A673 (cell line): ENCODE data around the gene CRY2. TPM values are rescaled to one million over a fixed set of nuclear protein-coding genes. Genes with fewer than 3 reads are reported as not detected.

Source experiments
- BruUV-seq: library from RNA; stranded (reverse); fragments of 400-500 nt; replicated peaks from 2 replicates; lab custom pipeline; 2021; lab: Mats Ljungman, UMichigan
- CTCF ChIA-PET: fragments of 300-600 bp; sonication (Branson Sonifier 250); formaldehyde crosslinking; loops from one replicate; lab custom pipeline; 2022; ENCODE audit warnings: antibody characterized with exemption; lab: Charles Lee
- POLR2A ChIA-PET: fragments of 300-600 bp; sonication (Branson Sonifier 250); formaldehyde crosslinking; loops from one replicate; lab custom pipeline; 2022; ENCODE audit warnings: antibody characterized with exemption; ENCODE audit not compliant: low non-redundant PET; lab: Charles Lee
- DNase-seq: peaks from one replicate; pipeline ENCODE4 v3.0.0-alpha.2; 2015; ENCODE audit warnings: low spot score
- H3K27ac ChIP-seq: fragments of 200-600 bp; sonication (generic); 2 replicates; pipeline ENCODE4 v1.5.1; 2016; ENCODE audit warnings: mixed run types, low read depth, mild to moderate bottlenecking, mixed read lengths, antibody characterized with exemption, low read length; ENCODE audit not compliant: poor library complexity, severe bottlenecking
- H3K27me3 ChIP-seq: fragments of 200-600 bp; sonication (generic); replicated peaks from 2 replicates; pipeline ENCODE4 v1.6.1; 2017; ENCODE audit warnings: mixed run types, low read depth, mild to moderate bottlenecking, mixed read lengths, antibody characterized with exemption, low read length; ENCODE audit not compliant: insufficient read depth, poor library complexity
- H3K36me3 ChIP-seq: fragments of 200-600 bp; sonication (generic); 2 replicates; pipeline ENCODE4 v1.6.1; 2016; ENCODE audit warnings: mixed run types, mild to moderate bottlenecking, mixed read lengths, antibody characterized with exemption, low read length; ENCODE audit not compliant: insufficient read depth, poor library complexity, severe bottlenecking
- H3K4me1 ChIP-seq: fragments of 200-600 bp; sonication (generic); 2 replicates; pipeline ENCODE4 v1.6.1; 2017; ENCODE audit warnings: mixed run types, mild to moderate bottlenecking, mixed read lengths, antibody characterized with exemption, low read length; ENCODE audit not compliant: insufficient read depth, poor library complexity, severe bottlenecking
- H3K4me3 ChIP-seq: fragments of 200-600 bp; sonication (generic); 2 replicates; pipeline ENCODE4 v1.5.1; 2016; ENCODE audit warnings: low read depth, mixed run types, mild to moderate bottlenecking, mixed read lengths, low read length; ENCODE audit not compliant: poor library complexity, severe bottlenecking
- H3K9me3 ChIP-seq: fragments of 200-600 bp; sonication (generic); 2 replicates; pipeline ENCODE4 v1.6.1; 2016; ENCODE audit warnings: mixed run types, low read depth, mild to moderate bottlenecking, mixed read lengths, antibody characterized with exemption, low read length; ENCODE audit not compliant: poor library complexity, severe bottlenecking
- EZH2 ChIP-seq: fragments of 200-600 bp; sonication (generic); IDR thresholded peaks from 2 replicates; pipeline ENCODE4 v1.6.1; 2017; ENCODE audit warnings: borderline replicate concordance, low read depth, mild to moderate bottlenecking, mixed read lengths, antibody characterized with exemption, low read length; ENCODE audit not compliant: poor library complexity, severe bottlenecking
- intact Hi-C: fragments of 100-400 bp; cut with micrococcal nuclease; formaldehyde crosslinking; loops from one replicate; pipeline ENCODE4 v1.10.0; 2022; ENCODE audit not compliant: unreplicated experiment
- total RNA-seq: library from RNA; stranded (reverse); gene quantifications from 2 replicates; pipeline ENCODE4 v1.2.3, GENCODE V29; 2021
- TF ChIP-seq, protein P1 (sequence below): fragments of 300-800, 200-600 bp; sonication (generic); conservative IDR thresholded peaks from 2 replicates; pipeline ENCODE4 v1.5.1; 2017; ENCODE audit warnings: low read depth, mild to moderate bottlenecking, antibody characterized with exemption, low read length, moderate library complexity, mixed read lengths

Gene CRY2
- total RNA-seq, 1 experiment from 2014 or later = 46.4 TPM

DNA sequence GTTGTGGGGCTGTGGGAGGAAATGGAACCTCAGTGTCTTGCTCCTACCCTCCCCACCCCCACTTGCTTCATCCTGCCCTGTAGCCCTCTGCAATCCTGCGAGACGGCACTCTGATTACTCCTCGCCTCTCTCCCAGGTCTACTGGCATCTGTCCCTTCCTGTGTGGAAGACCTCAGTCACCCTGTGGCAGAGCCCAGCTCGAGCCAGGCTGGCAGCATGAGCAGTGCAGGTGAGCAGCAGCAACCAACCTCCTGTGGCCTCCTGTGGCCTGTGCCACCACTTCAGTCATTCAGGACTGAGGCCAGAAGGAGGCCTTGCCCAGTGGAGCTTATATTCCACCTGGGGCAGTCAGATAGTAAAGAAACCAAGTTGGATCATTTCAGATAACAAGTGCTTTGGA lies 23.4 kb downstream of the CRY2 start:
- H3K27me3 ChIP-seq = no peaks in the 10 kb centered on the region
- no peak for TF ChIP-seq EZH2
- TF ChIP-seq, protein P1, sequence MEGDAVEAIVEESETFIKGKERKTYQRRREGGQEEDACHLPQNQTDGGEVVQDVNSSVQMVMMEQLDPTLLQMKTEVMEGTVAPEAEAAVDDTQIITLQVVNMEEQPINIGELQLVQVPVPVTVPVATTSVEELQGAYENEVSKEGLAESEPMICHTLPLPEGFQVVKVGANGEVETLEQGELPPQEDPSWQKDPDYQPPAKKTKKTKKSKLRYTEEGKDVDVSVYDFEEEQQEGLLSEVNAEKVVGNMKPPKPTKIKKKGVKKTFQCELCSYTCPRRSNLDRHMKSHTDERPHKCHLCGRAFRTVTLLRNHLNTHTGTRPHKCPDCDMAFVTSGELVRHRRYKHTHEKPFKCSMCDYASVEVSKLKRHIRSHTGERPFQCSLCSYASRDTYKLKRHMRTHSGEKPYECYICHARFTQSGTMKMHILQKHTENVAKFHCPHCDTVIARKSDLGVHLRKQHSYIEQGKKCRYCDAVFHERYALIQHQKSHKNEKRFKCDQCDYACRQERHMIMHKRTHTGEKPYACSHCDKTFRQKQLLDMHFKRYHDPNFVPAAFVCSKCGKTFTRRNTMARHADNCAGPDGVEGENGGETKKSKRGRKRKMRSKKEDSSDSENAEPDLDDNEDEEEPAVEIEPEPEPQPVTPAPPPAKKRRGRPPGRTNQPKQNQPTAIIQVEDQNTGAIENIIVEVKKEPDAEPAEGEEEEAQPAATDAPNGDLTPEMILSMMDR = no peak
- no peak overlapping the region for H3K4me3 ChIP-seq
- no TSS peak for BruUV-seq
- CTCF ChIA-PET = no interaction called here
- H3K27ac ChIP-seq = no peak overlapping the region
- no peaks in the 10 kb centered on the region for H3K9me3 ChIP-seq
- intact Hi-C loops = loop anchor here (5.0 to 10.0 kb wide), 2 partner anchors 132 to 364 kb away; no protein-coding TSS in a partner anchor
- POLR2A ChIA-PET = interaction anchor here (0.7 kb wide), 1 partner anchor 13 kb away, joined by 3 read pairs; no protein-coding TSS in a partner anchor
- peaks cover 21% of the 10 kb centered on the region for H3K4me1 ChIP-seq
- DNase-seq = no peak
- peaks cover 56% of the 10 kb centered on the region for H3K36me3 ChIP-seq

GRCh38 chr11:45871638-45872037 lies 24.4 kb downstream of the CRY2 start:
- Histone ChIP-seq H3K4me1 (peaks cover 21% of the 10 kb centered on the region), H3K4me3 (no peak overlapping the region), H3K27me3 (no peaks in the 10 kb centered on the region), H3K9me3 (no peaks in the 10 kb centered on the region), H3K36me3 (peaks cover 56% of the 10 kb centered on the region), H3K27ac (peak overlapping the region; percentile 61)
- POLR2A ChIA-PET = no interaction called here
- CTCF ChIA-PET = interaction anchor here (0.6 to 3.4 kb wide), 7 partner anchors 8 to 396 kb away, joined by 3 to 39 read pairs (median 4); no protein-coding TSS in a partner anchor
- TF ChIP-seq, protein P1 = no peak
- no peak for TF ChIP-seq EZH2
- DNase-seq = no peak
- no TSS peak for BruUV-seq
- intact Hi-C loops = loop anchor here (1.0 to 10.0 kb wide), 4 partner anchors 45 to 363 kb away; partner anchors contain the start of gene PEX16

DNA sequence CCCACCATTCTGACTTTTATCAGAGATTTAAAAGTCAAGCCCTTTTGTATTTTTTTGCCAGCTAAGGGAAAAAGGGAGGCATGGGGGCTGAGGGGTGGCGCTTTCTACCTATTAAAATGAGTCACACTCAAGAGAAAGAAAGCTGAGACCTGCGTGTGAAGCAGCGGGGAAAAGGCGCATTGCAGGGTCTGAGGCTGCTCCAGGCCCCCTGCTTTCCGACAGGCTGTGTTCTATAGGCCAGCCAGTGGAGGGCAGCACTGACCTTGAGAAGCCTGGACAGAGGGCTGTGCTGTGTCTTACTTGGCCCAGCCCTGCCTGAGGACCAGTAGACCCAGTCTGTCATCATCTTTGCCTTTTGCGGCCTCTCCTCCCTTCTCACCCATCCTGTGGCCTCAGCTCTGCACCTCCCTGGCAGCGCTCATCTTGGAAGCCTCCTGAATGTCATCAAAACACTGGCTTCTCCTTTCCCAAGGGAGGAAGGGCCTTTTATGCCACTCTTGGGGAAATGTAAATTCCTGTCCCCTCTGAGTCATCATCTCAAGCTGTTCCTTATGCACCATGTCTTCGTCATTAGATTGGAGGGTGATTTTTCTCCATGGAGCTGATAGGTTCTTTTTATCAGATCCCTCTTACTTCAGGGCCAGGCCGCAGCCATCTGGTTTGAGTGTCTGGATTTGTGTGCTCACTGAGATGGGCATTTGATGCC lies 25.5 kb downstream of the CRY2 start:
- DNase-seq = peak; percentile 100
- H3K27me3 ChIP-seq = no peaks in the 10 kb centered on the region
- H3K4me1 ChIP-seq = peaks cover 21% of the 10 kb centered on the region
- H3K27ac ChIP-seq = peak overlapping the region; percentile 61
- BruUV-seq = no TSS peak
- no peaks in the 10 kb centered on the region for H3K9me3 ChIP-seq
- intact Hi-C loops = loop anchor here (1.0 to 10.0 kb wide), 4 partner anchors 44 to 362 kb away; partner anchors contain the start of gene PEX16
- H3K36me3 ChIP-seq = peaks cover 52% of the 10 kb centered on the region
- CTCF ChIA-PET = interaction anchor here (0.5 to 3.4 kb wide), 29 partner anchors 9 to 1209 kb away, joined by 3 to 39 read pairs (median 4); partner anchors contain the start of genes CRY2 and PEX16
- POLR2A ChIA-PET = interaction anchor here (0.8 kb wide), 1 partner anchor 10 kb away, joined by 4 read pairs; no protein-coding TSS in a partner anchor
- TF ChIP-seq, protein P1 = peak; percentile 100
- TF ChIP-seq EZH2 = no peak
- no peak overlapping the region for H3K4me3 ChIP-seq
